NCI-H1694 (cell line): ENCODE data around the gene TMA7B.

Experiments
- DNase-seq: peaks from one replicate; lab custom pipeline; 2025; lab: John Stamatoyannopoulos, UW

TMA7B gene

GRCh38 chr22:39952347-39952746 is 7.8 kb upstream of the TMA7B start:
- DNase-seq, result no peak

DNA sequence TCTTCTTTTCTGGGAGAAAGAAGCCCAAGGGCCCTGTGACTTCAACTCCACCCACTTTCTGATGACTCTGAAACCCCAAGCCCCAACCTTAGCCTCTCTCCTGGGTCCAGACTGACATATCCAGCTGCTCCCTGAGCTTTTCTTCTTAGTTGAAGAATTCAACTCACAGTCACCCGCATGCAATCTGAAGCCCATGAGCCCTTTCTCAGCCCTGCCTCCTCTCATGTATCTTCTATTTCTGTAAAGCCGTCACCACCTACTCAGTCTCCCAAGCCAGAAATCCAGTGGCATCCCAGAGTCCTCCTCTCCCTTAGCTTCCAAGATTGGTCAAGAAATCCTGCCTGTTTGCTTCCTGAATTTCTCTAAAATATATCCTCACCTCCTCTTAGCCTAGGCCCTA is 7.1 kb upstream of the TMA7B start:
- no peak for DNase-seq

GRCh38 chr22:39954584-39955055 is 5.6 kb upstream of the TMA7B start:
- no peak for DNase-seq

- no peak for DNase-seq
These were observed 4.5 kb upstream of the TMA7B start for GRCh38 chr22:39955675-39956074.

DNA sequence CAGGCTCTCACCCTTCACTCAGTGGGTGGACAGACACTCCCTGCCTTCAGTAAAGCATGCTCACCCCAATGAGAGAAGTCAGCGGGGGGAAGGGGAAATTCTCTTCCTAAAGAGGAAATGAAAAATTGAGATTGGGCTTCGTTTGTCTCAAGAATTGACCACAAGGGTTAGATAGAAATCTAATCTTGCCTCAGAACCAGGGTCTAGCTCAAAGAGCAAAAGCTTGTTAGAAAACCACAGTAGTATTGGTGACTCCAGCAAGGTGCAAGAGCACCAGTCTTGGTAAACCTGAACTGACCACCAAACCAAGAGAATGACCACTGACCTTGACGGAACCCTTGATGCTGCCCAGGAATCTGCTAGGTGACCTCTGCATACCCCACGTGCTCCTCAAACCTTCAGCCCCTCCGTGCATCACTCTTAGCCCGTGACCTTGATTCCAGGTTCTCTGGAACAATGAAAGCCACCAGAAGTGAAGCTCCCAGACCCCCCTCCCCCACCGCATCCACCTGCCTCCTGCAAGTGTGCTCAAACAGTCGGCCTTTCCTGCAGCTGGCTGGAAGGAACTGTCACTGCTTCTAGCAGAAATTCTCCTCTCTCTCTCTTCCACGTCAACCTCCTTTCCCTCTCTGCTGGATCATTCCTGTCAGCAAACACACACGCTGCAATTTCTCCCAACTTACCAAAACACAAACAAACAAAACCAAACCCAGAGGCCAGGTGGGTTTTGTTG is 3.1 kb upstream of the TMA7B start:
- no peak for DNase-seq

GRCh38 chr22:39958009-39958711 is 2.0 kb upstream of the TMA7B start:
- DNase-seq, result no peak

DNA sequence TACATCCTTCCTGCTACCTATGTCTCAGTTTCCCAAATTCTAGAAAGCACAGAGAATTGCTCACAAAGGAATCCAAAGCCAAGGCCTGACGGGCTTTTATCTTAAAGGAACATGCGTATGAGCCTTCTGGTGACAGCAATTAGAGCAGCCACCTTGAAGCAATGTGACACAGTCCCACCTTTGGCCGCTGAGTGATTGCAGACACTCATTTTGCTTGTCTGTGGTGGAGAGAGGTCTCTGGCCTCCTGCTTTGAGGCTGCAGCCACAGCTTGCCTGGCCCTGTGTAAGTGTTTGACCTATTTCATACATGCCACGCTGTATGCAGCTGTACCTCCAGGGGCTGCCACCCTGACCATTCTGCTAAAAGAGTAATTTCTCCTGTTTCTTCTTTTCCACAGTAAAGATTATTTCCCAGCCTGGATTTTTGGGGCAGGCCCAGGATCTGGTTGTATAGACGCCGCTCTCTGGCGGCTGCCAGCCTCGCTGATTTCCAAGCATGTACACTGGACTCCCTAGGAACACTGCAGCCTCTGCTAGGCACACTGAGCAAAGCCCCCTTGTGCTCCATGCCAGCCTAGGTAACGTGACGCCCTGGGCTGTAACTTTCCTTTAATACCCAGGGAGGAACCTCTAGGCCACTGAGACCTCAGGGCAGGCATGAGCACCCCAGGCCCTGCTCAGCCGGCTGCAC is 1.1 kb upstream of the TMA7B start:
- DNase-seq, result no peak

- no peak for DNase-seq
These were observed 872 bp downstream of the TMA7B start for GRCh38 chr22:39960791-39961746.

GRCh38 chr22:39962071-39962470 is 1.9 kb downstream of the TMA7B start:
- no peak for DNase-seq

DNA sequence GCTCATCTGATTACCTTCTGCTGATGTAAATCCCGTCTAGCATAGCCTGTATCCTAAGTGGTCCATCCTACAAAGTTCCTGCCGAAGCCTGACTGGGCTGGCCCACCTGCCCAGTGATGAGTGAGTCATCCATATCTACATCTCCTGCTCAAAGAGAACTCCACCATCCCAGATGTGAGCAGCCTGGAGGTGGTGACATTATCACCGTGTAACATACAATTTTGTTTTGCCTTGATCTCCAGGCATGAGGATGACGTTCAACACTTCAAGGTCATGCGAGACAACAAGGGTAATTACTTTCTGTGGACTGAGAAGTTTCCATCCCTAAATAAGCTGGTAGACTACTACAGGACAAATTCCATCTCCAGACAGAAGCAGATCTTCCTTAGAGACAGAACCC is 5.6 kb downstream of the TMA7B start:
- no peak for DNase-seq

GRCh38 chr22:39966470-39966869 is 6.3 kb downstream of the TMA7B start:
- no peak for DNase-seq

DNA sequence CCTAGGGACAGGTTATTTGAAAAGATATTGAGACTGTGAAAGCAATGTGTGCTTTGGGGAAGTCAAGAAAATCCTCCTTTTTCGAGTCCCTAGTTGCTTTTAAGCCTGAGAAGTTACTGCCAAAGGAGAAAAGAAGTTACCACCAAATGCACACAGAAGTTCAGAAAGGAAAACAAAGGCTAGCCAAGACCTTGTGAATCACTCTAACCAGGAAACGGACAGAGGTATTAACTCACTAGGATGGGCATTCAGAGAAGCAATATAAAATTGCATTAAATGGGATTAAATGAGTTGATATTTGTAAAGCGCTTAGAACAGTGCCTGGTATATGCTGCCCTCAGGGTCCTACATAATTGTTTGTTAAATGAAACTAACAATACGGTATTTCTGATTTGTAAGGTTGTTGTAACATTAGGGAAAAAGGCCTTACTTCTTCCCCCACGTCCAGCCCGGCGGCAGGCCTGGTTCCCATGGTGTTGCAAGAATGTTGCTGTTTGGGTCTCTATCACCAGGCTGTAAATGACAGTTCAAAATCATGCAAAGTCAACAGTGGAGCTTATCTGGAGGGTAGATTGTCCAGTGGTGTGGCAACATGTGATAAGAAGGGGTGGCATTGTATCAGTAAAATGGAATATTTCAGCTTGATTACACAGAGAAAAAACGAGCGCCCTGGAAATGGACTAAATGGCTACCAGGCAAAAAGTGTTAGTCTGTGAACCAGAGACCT is 7.1 kb downstream of the TMA7B start:
- DNase-seq, result no peak

DNA sequence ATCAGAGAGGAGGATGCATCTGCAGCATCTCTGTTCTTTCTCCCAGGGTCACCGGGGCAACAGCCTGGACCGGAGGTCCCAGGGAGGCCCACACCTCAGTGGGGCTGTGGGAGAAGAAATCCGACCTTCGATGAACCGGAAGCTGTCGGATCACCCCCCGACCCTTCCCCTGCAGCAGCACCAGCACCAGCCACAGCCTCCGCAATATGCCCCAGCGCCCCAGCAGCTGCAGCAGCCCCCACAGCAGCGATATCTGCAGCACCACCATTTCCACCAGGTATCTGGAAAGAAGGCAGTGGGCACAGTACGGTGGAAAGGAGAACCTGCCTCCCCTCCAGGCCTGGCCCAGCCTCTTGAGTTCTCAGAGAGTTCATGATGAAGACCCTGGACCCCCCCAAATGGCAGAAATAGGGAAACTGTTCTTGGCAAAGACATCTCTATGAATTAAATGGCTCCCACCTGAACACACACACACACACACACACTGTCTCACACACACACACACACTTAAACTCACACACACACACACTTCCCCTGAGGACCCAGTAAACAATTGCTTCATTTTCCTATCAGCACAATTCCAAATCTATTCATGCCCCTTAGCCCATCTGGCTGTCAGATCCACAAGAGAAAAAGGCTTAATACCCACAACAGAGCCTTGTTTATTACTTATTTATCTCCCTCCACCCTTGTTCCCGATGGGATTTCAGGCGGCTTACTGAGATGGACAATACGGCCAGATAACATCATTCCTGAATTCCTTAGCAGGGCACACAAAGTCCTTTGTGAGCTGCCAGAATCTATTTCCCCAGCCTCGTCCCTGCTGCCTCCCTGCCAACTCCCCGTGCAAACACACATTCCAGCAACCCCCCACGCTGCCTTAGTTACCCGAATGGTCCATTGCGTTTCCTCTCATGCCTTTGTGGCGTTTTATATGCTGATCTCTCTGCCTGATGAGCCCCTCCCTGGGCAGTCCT is 8.1 kb downstream of the TMA7B start:
- DNase-seq, result no peak

GRCh38 chr22:39970742-39971141 is 10.5 kb downstream of the TMA7B start:
- no peak for DNase-seq

DNA sequence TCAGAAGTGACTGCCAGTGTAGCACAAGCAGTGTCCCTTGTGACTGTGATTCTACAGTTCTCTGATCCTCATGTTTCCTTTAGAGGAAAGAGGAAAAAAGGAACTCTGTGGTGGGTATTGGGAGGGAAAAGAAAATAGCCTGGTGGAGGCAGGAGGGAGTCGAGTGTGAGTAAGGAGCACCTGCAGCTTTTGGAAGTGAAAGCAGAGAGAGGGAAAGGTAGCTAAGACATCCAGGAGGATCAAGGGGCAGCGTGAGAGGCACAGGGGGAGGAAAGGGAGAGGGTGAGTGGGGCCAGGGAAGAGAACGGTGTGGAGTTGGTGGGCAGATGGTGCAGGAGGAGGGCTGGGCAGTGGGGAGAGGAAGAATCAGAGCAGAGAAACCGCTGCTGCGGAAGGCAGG is 12.4 kb downstream of the TMA7B start:
- DNase-seq, result no peak

DNA sequence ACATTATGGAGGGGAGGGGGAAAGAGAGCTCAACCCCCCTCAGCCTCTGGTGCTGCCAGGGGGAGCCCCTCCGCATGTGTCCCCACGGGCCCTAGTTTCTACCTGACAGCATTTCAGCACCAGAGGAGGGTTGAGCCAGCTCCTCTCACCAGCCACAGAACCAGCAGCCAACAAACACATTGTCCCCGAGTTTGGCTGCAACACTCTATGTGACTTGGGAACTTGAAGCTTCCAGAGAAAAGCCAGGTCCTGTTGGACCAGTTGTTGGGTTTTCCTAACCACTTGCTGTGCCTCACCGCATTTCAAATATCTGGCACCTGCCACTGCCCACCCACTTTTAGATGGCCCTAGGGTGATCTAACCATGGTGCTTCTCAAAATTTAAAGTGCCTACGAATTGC is 13.5 kb downstream of the TMA7B start:
- DNase-seq, result no peak

DNA sequence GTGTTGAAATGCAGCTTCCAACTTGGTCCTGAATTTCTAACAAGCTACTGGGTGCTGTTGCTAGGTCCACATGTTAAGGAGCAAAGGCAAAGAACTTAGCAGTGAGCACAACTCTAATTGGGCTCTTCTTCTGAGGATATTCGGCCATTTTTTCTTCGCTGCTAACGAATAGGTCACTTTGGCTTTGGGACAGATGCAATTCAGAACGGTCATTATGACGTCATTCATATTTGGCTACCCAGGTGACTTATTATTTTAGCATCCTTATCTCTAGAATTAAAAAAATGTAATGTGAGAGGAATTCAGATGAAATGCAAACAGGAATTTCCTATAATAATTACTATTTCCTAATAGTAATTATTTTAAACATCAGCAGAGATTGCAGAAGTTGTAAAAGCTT is 13.9 kb downstream of the TMA7B start:
- DNase-seq, result no peak

DNA sequence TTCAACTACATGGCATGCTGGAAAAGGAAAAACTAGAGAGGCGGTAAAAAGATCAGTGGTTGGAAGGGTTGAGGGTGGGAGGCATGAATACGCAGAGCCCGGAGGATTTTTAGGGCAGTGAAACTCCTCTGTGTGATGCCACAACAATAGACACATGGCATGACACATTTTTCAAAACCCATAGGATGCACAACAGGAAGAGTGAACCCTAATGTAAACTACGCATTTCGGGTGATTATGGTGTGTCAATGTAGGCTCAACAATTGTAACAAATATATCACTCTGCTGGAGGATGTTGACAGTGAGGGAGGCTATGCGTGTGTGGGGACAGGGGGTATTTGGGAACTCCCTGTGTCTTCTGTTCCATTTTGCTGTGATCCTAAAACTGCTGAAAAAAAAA is 18.9 kb downstream of the TMA7B start:
- no peak for DNase-seq

DNA sequence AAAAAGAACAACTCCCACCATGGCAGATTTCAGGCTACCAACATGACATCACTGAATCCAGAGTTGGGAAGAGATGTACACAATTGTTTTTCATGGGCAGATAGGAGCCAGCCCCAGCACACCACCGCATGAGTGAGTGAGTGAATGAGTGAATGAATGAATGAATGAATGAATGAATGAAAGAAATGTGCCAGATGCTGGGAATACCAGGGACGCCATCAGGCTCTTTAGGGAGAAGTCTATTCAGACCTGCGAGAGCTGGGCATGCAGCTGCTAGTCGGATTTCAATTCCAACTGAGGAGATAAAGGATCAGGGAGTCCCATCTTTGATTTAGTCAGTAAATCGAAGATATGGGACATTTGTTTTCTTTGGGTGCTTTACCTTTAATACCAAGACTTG is 19.3 kb downstream of the TMA7B start:
- DNase-seq, result no peak

- no peak for DNase-seq
These were observed 20.4 kb downstream of the TMA7B start for GRCh38 chr22:39980596-39980995.
